Fibroblast of the conjunctiva (primary cell): ENCODE results near the gene SPAG4.

Experiments used
- DNase-seq: peaks from one replicate; pipeline ENCODE4 v3.0.0-alpha.2; 2010; ENCODE audit warnings: low read depth

SPAG4 gene, protein sequence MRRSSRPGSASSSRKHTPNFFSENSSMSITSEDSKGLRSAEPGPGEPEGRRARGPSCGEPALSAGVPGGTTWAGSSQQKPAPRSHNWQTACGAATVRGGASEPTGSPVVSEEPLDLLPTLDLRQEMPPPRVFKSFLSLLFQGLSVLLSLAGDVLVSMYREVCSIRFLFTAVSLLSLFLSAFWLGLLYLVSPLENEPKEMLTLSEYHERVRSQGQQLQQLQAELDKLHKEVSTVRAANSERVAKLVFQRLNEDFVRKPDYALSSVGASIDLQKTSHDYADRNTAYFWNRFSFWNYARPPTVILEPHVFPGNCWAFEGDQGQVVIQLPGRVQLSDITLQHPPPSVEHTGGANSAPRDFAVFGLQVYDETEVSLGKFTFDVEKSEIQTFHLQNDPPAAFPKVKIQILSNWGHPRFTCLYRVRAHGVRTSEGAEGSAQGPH

DNA sequence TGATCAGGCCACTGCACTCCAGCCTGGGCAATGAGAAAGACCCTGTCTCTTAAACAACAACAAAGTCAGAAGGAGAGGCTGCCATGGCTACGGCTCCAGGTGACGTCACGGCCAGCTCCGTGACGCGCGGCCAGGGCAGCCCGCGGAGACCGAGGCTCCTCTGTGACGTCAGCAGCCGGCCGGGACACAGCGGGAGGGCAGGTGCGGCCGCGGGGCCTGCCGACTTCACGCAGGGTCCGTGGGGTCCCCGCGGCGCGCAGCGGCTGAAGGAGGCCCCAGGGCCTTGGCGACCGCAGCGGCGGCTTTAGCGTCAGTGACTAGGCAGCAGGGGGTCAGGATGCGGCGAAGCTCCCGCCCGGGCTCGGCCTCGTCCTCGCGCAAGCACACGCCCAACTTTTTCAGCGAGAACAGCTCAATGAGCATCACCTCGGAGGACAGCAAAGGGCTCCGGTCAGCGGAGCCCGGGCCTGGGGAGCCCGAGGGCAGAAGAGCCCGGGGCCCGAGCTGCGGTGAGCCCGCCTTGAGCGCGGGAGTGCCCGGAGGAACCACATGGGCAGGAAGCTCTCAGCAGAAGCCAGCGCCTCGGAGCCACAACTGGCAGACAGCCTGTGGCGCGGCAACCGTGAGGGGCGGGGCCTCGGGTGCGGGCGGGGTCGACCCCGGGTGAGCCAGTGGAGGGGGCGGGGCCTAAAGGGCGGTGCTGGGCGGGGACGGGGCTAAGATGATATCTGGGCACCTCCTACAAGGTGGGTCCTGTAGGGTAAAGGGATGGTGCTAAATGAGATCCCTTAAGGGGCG, at the start of gene SPAG4:
TSS of gene SPAG4 (plus strand) at position 163 of the 798 bp plus-strand sequence. CDS start at position 338, 175 bp downstream.
- peak; percentile 99 for DNase-seq

GRCh38 chr20:35568645-35569044, 47.0 kb upstream of the SPAG4 start:
- no peak for DNase-seq

- no peak for DNase-seq
These were observed 44.1 kb upstream of the SPAG4 start for GRCh38 chr20:35571555-35571954.

DNA sequence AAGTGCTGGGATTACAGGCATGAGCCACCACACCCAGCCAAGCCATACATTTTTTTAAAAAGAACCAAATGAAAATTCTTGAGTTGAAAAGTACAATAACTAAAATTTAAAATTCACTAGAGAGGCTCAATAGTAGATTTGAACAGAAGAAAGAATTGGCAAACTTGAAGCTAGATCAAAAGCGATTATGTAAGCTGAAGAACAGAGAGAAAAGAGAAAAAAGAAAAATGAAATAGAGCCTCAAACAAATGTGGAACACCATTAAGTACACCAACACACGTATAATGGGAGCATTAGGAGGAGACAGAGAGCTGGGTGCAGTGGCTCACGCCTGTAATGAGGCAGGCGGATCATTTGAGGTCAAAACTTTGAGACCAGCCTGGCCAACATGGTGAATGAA, 42.8 kb upstream of the SPAG4 start:
- no peak for DNase-seq

DNA sequence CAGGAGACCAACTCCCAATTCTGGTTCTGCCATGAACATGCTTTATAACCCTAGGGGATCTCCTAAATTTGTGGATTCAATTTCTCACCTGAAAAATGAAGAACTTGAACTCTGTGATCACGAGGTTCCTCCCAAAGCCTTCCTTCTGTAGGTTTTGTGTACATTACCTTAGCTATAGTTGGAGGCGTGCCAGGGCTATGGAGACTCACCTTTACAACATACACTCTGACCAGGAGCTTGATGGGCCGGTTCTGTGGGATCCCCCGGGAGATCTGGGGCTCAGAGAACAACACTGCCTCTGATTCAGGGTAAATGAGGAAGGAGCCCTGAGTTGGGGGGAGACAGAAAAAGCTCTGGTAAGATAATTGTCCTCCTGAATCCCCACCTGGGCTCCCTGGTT, 39.7 kb upstream of the SPAG4 start:
- no peak for DNase-seq

DNA sequence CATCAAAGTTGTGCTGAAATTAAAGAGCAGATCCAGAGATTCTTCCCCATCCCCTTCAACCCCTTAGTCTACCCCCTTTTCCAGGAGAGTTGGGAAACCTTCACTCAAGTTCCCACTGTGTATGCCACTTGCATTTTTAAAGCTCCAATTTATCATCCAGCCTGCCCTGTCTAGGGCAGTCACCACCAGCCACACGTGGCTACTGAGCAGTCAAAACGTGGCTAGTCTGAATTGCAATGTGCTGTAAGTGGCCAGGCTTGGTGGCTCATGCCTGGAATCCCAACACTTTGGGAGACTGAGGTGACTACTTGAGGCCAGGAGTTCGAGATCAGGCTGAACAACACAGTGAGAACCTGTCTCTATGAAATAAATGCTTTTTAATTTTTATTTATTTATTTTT, 38.8 kb upstream of the SPAG4 start:
- DNase-seq = no peak

DNA sequence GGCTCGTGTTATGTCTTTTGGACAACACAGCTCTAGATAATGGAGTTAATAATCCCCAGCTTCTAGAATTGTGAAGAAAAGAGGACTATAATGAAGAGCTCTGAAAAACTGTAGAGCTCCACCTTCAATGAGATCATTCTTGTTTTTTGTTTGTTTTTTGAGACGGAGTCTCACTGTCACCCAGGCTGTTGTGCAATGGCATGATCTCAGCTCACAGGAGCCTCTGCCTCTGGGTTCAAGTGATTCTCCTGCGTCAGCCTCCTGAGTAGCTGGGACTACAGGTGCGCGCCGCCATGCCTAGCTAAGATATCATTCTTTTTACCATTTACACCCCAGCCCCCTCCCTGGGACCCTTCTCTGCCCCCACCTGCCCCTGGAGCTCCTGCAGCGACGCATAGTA, 37.2 kb upstream of the SPAG4 start:
- DNase-seq = no peak

- no peak for DNase-seq
These were observed 36.4 kb upstream of the SPAG4 start for GRCh38 chr20:35579196-35579595.

- DNase-seq = no peak
These were observed 33.5 kb upstream of the SPAG4 start for GRCh38 chr20:35582131-35582530.

DNA sequence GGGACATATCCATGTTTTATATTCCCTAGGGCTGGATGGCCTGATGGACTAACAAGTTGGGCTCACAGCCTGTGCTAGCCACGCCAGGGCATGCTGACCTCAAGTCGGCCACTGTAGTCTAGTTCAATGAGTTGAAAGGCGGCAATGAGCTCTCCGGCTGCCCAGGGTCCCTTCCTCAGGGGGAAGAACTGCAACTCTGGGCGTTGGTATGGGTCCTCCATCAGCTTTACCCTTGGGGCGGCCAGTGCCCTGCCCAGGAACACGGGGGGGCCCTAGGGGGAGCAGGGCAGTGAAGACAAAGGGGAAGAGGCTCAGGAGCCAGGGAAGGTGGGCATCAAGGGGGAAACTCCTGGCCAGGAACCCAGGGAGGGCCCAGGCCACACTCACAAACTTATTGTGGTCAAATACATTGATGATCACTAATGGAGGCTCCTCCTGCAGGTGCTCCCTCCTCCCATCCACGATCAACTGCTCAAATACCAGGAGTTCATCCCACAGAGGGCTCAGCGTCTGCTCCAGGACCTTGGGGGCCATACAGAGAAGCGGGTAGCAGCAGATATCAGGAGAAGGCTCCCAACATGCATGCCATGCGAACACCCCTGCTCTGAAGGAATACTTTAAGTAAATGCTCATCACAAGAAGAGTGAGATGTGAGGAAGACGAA, 32.8 kb upstream of the SPAG4 start:
- no peak for DNase-seq

DNA sequence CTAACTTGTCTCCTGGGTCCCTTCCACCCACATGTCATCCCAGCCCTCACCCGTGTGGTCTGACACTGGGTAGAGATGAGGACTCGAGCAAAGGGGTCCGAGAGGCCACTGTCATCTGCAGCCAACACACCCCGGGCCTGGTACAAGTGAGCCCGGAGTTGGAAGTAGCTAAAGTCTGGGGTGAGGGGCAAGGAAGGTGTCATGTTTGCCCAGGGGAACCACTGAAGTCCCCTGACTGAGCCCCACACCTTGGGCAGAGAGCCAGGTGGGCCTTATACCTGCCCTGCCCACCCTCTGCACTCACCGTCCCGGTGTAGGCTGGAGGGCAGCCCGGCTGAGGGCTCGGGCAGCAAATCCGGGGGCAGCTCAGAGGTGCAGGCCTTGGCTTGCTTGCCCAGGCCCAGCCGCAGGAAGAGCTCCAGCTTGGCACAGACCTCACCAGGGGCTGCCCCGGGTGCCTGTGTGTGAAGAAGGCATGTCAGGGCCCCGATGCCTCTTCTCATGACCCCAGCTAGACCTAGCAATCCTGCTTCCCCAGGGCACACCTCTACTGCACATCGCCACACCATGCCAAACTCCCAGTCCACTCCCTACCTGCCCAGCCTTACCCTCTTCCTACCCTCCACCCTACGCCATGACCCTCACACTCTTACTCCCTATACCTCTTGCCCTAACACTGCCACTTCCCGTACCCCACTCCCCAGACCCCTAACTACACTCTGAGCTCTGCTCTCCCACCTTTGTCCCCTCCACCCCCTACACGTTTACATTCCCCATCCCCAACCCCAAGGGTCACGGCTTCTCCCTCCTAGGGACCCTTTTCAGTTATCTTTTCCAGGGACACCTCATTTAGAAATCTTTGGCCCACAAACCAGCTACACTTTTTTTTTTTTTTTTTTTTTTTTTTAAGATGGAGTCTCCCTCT, 31.7 kb upstream of the SPAG4 start:
- DNase-seq = no peak

DNA sequence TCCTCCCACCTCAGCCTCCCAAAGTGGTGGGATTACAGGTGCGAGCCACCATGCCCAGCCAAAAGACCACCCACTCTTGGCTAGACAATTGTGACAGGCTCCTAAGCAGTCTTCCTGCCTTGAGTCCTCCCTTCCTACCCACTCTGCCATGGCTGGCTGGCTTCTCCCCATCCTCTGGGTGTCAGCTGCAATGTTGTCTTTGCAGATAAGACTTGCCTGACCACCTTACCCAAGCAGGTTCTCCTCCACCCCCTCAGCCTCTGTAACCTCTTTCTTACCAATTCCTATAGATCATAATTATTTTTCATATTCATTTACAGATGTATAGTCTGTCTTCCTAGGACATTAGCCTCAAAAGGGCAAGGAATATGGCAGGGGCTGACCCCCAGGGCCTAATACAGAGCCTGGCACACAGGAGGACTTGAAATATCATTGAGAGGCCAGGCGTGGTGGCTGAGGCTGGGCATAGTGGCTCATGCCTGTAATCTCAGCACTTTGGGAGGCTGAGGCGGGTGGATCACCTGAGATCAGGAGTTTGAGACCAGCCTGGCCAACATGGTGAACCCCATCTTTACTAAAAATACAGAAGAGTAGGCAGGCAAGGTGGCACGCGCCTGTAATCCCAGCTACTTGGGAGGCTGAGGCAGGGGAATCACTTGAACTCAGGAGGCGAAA, 28.7 kb upstream of the SPAG4 start:
- no peak for DNase-seq

DNA sequence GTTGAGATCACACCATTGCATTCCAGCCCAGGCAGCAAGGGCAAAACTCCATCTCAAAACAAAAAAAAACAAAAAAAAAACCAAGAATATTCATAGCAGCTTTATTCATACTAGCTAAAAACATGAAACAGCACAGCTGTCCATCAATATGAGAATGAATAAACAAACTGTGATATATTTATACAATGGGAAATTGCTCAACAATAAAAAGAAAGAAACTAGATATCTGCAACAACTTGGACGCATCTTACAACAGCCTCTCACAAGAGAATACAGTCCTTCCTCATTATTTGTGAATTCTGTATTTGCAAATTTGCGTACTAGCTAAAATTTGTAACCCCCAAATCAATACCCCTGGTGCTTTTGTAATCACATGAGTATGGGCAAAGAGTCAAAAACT, 28.2 kb upstream of the SPAG4 start:
- no peak for DNase-seq

DNA sequence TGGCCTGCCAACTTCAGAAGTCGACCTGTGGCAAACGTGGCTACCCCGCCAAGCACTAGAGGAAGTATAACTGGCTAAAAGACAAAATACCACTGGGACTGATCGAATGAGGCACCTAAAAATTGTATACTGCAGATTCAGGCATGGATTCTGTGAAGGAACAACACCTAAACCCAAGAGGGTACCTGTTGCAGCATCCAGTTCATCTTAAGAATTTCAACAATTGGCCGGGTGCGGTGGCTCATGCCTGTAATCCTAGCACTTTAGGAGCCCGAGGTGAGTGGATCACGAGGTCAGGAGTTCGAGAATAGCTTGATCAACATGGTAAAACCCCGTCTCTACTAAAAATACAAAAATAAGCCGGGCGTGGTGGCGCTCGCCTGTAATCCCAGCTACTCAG, 27.2 kb upstream of the SPAG4 start:
- no peak for DNase-seq

- DNase-seq = no peak
These were observed 23.2 kb upstream of the SPAG4 start for GRCh38 chr20:35592339-35592974.

DNA sequence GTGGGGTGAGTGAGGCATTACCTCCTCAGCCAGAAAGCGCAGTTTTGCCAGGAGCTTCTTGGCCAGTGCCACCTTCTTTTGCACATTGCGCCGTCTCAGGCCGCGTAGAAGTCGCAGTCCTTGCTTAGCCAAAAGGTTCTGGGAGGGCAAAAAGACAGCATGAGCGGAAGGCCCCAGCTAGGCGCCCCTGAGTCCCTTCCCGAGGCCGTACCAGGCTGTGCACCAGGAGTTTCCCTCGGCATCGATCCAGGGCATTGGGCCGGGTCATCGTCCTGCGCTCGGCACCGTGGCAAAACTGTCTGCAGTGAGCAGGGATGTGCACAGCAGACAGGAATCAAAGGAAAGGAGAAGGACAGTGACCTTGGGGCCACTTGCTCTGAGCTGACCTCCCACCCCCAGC, 20.2 kb upstream of the SPAG4 start:
- DNase-seq = no peak

GRCh38 chr20:35595901-35596300, 19.7 kb upstream of the SPAG4 start:
- no peak for DNase-seq

- no peak for DNase-seq
These were observed 18.4 kb upstream of the SPAG4 start for GRCh38 chr20:35597186-35597585.

DNA sequence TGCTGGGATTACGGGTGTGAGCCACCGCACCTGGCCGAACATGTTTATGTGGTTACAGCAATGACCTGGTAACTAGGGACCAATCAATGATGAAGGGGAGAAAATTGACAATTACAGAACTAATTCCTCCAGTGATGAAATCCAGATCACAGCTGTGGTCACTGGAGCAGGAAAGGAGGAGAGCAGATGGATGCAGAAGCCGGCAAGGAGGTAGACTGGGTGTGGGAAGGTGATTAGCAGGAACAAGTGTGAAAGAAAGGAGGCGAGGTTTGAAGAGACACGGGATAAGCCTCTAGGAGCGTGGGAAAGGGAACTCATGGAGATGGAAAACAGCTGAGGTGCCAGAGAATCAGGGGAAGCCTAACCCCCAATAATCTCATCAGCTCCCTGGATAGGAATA, 17.2 kb upstream of the SPAG4 start:
- no peak for DNase-seq

GRCh38 chr20:35598899-35599775, 16.5 kb upstream of the SPAG4 start:
- DNase-seq = no peak
